Measurements from ENCODE around the gene MOB2.
"Not testable (repeated sequence)": the region's sequence is repeated elsewhere in the genome, so short reads cannot be mapped to it uniquely, and the experiment has no call there.

Gene MOB2

GRCh38 chr11:1437500-1437899 lies 49.1 kb downstream of the MOB2 start:
- peak; percentile 79 for DNase-seq
- no peaks in the 10 kb centered on the region for H3K36me3 ChIP-seq
- H3K27me3 ChIP-seq = no peaks in the 10 kb centered on the region
- H3K4me3 ChIP-seq (ENCODE audit: low read depth, low read length) = no peak overlapping the region
- TF ChIP-seq CTCF (IDR thresholded peaks at IDR 0.05; ENCODE audit: low read depth, low read length) = no peak
- H3K4me1 ChIP-seq = peaks cover 13% of the 10 kb centered on the region
- no peaks in the 10 kb centered on the region for H3K9me3 ChIP-seq

GRCh38 chr11:1436468-1437039 lies 50.0 kb downstream of the MOB2 start:
- Histone ChIP-seq H3K27me3 (no peaks in the 10 kb centered on the region), H3K36me3 (no peaks in the 10 kb centered on the region), H3K4me3 (ENCODE audit: low read depth, low read length) (no peak overlapping the region), H3K9me3 (no peaks in the 10 kb centered on the region), H3K4me1 (peaks cover 13% of the 10 kb centered on the region)
- DNase-seq = no peak
- no peak for TF ChIP-seq CTCF (IDR thresholded peaks at IDR 0.05; ENCODE audit: low read depth, low read length)

- Histone ChIP-seq H3K4me3 (ENCODE audit: low read depth, low read length) (no peak overlapping the region), H3K36me3 (no peaks in the 10 kb centered on the region), H3K27me3 (no peaks in the 10 kb centered on the region), H3K4me1 (peaks cover 13% of the 10 kb centered on the region), H3K9me3 (no peaks in the 10 kb centered on the region)
- no peak for DNase-seq
- no peak for TF ChIP-seq CTCF (IDR thresholded peaks at IDR 0.05; ENCODE audit: low read depth, low read length)
Observed at GRCh38 chr11:1435820-1436467, 50.6 kb downstream of the MOB2 start.

GRCh38 chr11:1435479-1435819 lies 51.1 kb downstream of the MOB2 start:
- not testable (repeated sequence) for H3K36me3 ChIP-seq, H3K27me3 ChIP-seq

GRCh38 chr11:1433977-1434640 lies 52.5 kb downstream of the MOB2 start:
- Histone ChIP-seq H3K4me3 (ENCODE audit: low read depth, low read length) (no peak overlapping the region), H3K36me3 (no peaks in the 10 kb centered on the region), H3K9me3 (no peaks in the 10 kb centered on the region), H3K4me1 (peaks cover 13% of the 10 kb centered on the region), H3K27me3 (no peaks in the 10 kb centered on the region)
- no peak for DNase-seq
- no peak for TF ChIP-seq CTCF (IDR thresholded peaks at IDR 0.05; ENCODE audit: low read depth, low read length)

More at GRCh38 chr11:1435479-1435819, 51.1 kb downstream of the MOB2 start:
- peaks cover 13% of the 10 kb centered on the region for H3K4me1 ChIP-seq
- not testable (repeated sequence) for H3K9me3 ChIP-seq; DNase-seq; H3K4me3 ChIP-seq (ENCODE audit: low read depth, low read length)

GRCh38 chr11:1433568-1433967 lies 53.0 kb downstream of the MOB2 start:
- Histone ChIP-seq H3K9me3 (no peaks in the 10 kb centered on the region), H3K4me3 (ENCODE audit: low read depth, low read length) (no peak overlapping the region), H3K4me1 (peaks cover 9% of the 10 kb centered on the region), H3K27me3 (no peaks in the 10 kb centered on the region), H3K36me3 (no peaks in the 10 kb centered on the region)
- no peak for TF ChIP-seq CTCF (IDR thresholded peaks at IDR 0.05; ENCODE audit: low read depth, low read length)
- no peak for DNase-seq

All from BE2C (cell line).